Mesodermal cell (in vitro differentiated cells): ENCODE measurements around the gene CEBPG.

ENCODE experiments used
- H3K27ac ChIP-seq: 2 replicates; pipeline ENCODE4 v1.7.0; 2013; ENCODE audit warnings: mild to moderate bottlenecking, low read depth, low read length, moderate library complexity; ENCODE audit not compliant: severe bottlenecking
- H3K36me3 ChIP-seq: 2 replicates; pipeline ENCODE4 v1.7.1; 2013; ENCODE audit warnings: mild to moderate bottlenecking, low read length, moderate library complexity; ENCODE audit not compliant: control insufficient read depth, insufficient read depth
- H3K4me1 ChIP-seq: one replicate; pipeline ENCODE4 v1.7.1; 2013; ENCODE audit warnings: mild to moderate bottlenecking, low read length; ENCODE audit not compliant: insufficient read depth, control insufficient read depth, poor library complexity, severe bottlenecking
- H3K4me3 ChIP-seq: 2 replicates; pipeline ENCODE4 v1.7.0; 2013; ENCODE audit warnings: low read length, control low read depth, mild to moderate bottlenecking; ENCODE audit not compliant: insufficient read depth, poor library complexity, severe bottlenecking; ENCODE audit errors: extremely low read depth
- H3K9me3 ChIP-seq: 2 replicates; pipeline ENCODE4 v1.7.1; 2013; ENCODE audit warnings: mild to moderate bottlenecking, low read length, moderate library complexity; ENCODE audit not compliant: control insufficient read depth
- WGBS, 2 experiments: methylation state at CpG; one replicate each; pipeline ENCODE4 v1.1.5; 2013; ENCODE audit warnings: missing lambda C conversion rate in 2 of 2; ENCODE audit not compliant: insufficient coverage in 2 of 2; 5-methylcytosine and 5-hydroxymethylcytosine counted together

CEBPG gene

GRCh38 chr19:33390101-33390907 lies 16.8 kb downstream of the CEBPG start:
- Histone ChIP-seq H3K36me3 (peaks cover 14% of the 10 kb centered on the region), H3K9me3 (no peaks in the 10 kb centered on the region), H3K27ac (no peak overlapping the region), H3K4me1 (no peaks in the 10 kb centered on the region), H3K4me3 (no peak overlapping the region)
- whole genome bisulfite sequencing, 2 experiments = 88 to 92% methylated on average over 18 to 19 of the region's 19 CpGs

GRCh38 chr19:33390908-33391630 lies 17.6 kb downstream of the CEBPG start:
- no peak overlapping the region for H3K4me3 ChIP-seq
- peaks cover 8% of the 10 kb centered on the region for H3K36me3 ChIP-seq
- no peaks in the 10 kb centered on the region for H3K9me3 ChIP-seq
- no peak overlapping the region for H3K27ac ChIP-seq
- H3K4me1 ChIP-seq = no peaks in the 10 kb centered on the region
- WGBS, 2 experiments = 92 to 94% methylated on average over 22 to 23 of the region's 24 CpGs

- peaks cover 4% of the 10 kb centered on the region for H3K36me3 ChIP-seq
- no peaks in the 10 kb centered on the region for H3K9me3 ChIP-seq
- WGBS, 2 experiments = 93 to 94% methylated on average over 10 to 12 of the region's 12 CpGs
- no peak overlapping the region for H3K4me3 ChIP-seq
- H3K4me1 ChIP-seq = no peaks in the 10 kb centered on the region
- no peak overlapping the region for H3K27ac ChIP-seq
Measured at GRCh38 chr19:33391631-33392249, 18.2 kb downstream of the CEBPG start.

- no peak overlapping the region for H3K27ac ChIP-seq
- no peaks in the 10 kb centered on the region for H3K9me3 ChIP-seq
- no peak overlapping the region for H3K4me3 ChIP-seq
- no peaks in the 10 kb centered on the region for H3K4me1 ChIP-seq
- WGBS, 2 experiments = 94 to 96% methylated on average over 23 to 26 of the region's 39 CpGs
- no peaks in the 10 kb centered on the region for H3K36me3 ChIP-seq
Measured at GRCh38 chr19:33392341-33393285, 19.1 kb downstream of the CEBPG start.

- H3K4me1 ChIP-seq = no peaks in the 10 kb centered on the region
- no peak overlapping the region for H3K27ac ChIP-seq
- WGBS, 2 experiments = 86 to 90% methylated on average over 14 to 21 of the region's 21 CpGs
- no peaks in the 10 kb centered on the region for H3K9me3 ChIP-seq
- no peak overlapping the region for H3K4me3 ChIP-seq
- no peaks in the 10 kb centered on the region for H3K36me3 ChIP-seq
Measured at GRCh38 chr19:33393286-33394005, 19.9 kb downstream of the CEBPG start.

- no peak overlapping the region for H3K4me3 ChIP-seq
- 86 to 91% methylated on average over 25 to 26 of the region's 30 CpGs for WGBS, 2 experiments
- no peak overlapping the region for H3K27ac ChIP-seq
- H3K9me3 ChIP-seq = no peaks in the 10 kb centered on the region
- H3K36me3 ChIP-seq = no peaks in the 10 kb centered on the region
- H3K4me1 ChIP-seq = no peaks in the 10 kb centered on the region
Measured at GRCh38 chr19:33394006-33394722, 20.7 kb downstream of the CEBPG start.

- no peak overlapping the region for H3K27ac ChIP-seq
- no peaks in the 10 kb centered on the region for H3K9me3 ChIP-seq
- no peaks in the 10 kb centered on the region for H3K36me3 ChIP-seq
- 92 to 93% methylated on average over 16 to 17 of the region's 19 CpGs for WGBS, 2 experiments
- H3K4me1 ChIP-seq = no peaks in the 10 kb centered on the region
- no peak overlapping the region for H3K4me3 ChIP-seq
Measured at GRCh38 chr19:33394723-33395560, 21.4 kb downstream of the CEBPG start.

GRCh38 chr19:33395561-33396550 lies 22.3 kb downstream of the CEBPG start:
- WGBS, 2 experiments = 95 to 96% methylated on average over 22 to 26 of the region's 31 CpGs
- no peak overlapping the region for H3K4me3 ChIP-seq
- H3K36me3 ChIP-seq = no peaks in the 10 kb centered on the region
- no peaks in the 10 kb centered on the region for H3K9me3 ChIP-seq
- H3K27ac ChIP-seq = no peak overlapping the region
- no peaks in the 10 kb centered on the region for H3K4me1 ChIP-seq
